SU-DHL-6 (cell line): ENCODE data around the gene TMEM87B.

Source experiments
- H2AFZ ChIP-seq: fragments of 200-600 bp; sonication (generic); 2 replicates; pipeline ENCODE4 v1.6.1; 2014; ENCODE audit warnings: low read depth, mild to moderate bottlenecking, moderate library complexity, mixed read lengths, antibody characterized with exemption, low read length; ENCODE audit not compliant: severe bottlenecking
- H3F3A ChIP-seq: fragments of 200-600 bp; shearing (Covaris generic); 2 replicates; pipeline ENCODE4 v1.6.0; 2016; ENCODE audit warnings: antibody characterized with exemption, mild to moderate bottlenecking; ENCODE audit not compliant: insufficient read depth
- H3K27ac ChIP-seq: fragments of 200-600 bp; sonication (generic); 2 replicates; pipeline ENCODE4 v1.5.1; 2016; ENCODE audit warnings: low read depth, mild to moderate bottlenecking, low read length, moderate library complexity, mixed read lengths
- H3K27me3 ChIP-seq: fragments of 200-600 bp; sonication (generic), shearing (Covaris generic); 2 replicates; pipeline ENCODE4 v1.6.0; 2014; ENCODE audit warnings: mild to moderate bottlenecking, low read length
- H3K36me3 ChIP-seq: fragments of 200-600 bp; sonication (generic); 2 replicates; pipeline ENCODE4 v1.6.1; 2014; ENCODE audit warnings: mild to moderate bottlenecking, low read length, mixed read lengths
- H3K4me2 ChIP-seq: fragments of 300-600, 200-600 bp; shearing (Covaris generic), sonication (generic); 2 replicates; pipeline ENCODE4 v1.6.0; 2014; ENCODE audit warnings: low read length, low read depth, mild to moderate bottlenecking; ENCODE audit not compliant: poor library complexity, severe bottlenecking
- H3K4me3 ChIP-seq: fragments of 200-600 bp; sonication (generic); 2 replicates; pipeline ENCODE4 v1.5.1; 2014; ENCODE audit warnings: antibody characterized with exemption, low read length, mild to moderate bottlenecking, mixed read lengths; ENCODE audit not compliant: insufficient read depth, poor library complexity, severe bottlenecking
- H3K79me2 ChIP-seq: fragments of 200-600 bp; sonication (generic); 2 replicates; pipeline ENCODE4 v1.6.1; 2014; ENCODE audit warnings: mild to moderate bottlenecking, low read length, moderate library complexity; ENCODE audit not compliant: insufficient read depth
- H3K9ac ChIP-seq: fragments of 200-600 bp; sonication (generic); 2 replicates; pipeline ENCODE4 v1.7.0; 2014; ENCODE audit warnings: mild to moderate bottlenecking, low read length
- H3K9me2 ChIP-seq: fragments of 200-600 bp; sonication (generic); replicated peaks from 2 replicates; pipeline ENCODE4 v1.6.1; 2014; ENCODE audit warnings: low read length; ENCODE audit not compliant: insufficient read depth
- H3K9me3 ChIP-seq: fragments of 200-600 bp; sonication (generic); 2 replicates; pipeline ENCODE4 v1.6.1; 2014; ENCODE audit warnings: low read length, mixed read lengths; ENCODE audit not compliant: insufficient read depth
- H4K20me1 ChIP-seq: fragments of 200-600 bp; sonication (generic); 2 replicates; pipeline ENCODE4 v1.6.1; 2014; ENCODE audit warnings: low read depth, mild to moderate bottlenecking, antibody characterized with exemption, low read length, moderate library complexity, mixed read lengths
- EZH2phosphoT487 ChIP-seq: fragments of 200-600 bp; sonication (generic), shearing (Covaris generic); conservative IDR thresholded peaks from 2 replicates; pipeline ENCODE4 v1.6.1; 2018; ENCODE audit warnings: mild to moderate bottlenecking, antibody characterized with exemption, low read length, moderate library complexity, mixed read lengths
- TF ChIP-seq, protein P1 (sequence below): fragments of 200-600 bp; sonication (generic); IDR thresholded peaks from one replicate; pipeline ENCODE4 v1.5.1; 2017; ENCODE audit warnings: antibody characterized with exemption, mild to moderate bottlenecking, low read length, moderate library complexity; ENCODE audit not compliant: insufficient read depth, poor library complexity, severe bottlenecking

The TMEM87B gene

DNA sequence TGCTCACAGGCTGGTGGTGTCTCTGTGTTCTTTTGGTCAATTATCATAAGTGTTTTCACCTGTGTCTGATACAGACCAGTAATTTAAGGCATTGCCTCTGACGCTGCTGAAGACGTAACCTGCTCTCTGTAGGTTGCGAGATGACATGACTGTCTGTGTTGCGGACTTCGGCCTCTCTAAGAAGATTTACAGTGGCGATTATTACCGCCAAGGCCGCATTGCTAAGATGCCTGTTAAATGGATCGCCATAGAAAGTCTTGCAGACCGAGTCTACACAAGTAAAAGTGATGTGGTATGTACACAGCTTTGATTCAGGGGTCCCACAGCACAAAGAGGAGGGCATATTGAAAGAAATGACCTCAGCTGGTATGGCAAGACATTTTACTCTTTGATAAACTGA, 33.8 kb upstream of the TMEM87B start:
- H3F3A ChIP-seq, result no peaks in the 10 kb centered on the region
- H3K27ac ChIP-seq, result no peak overlapping the region
- H3K9me3 ChIP-seq, result no peaks in the 10 kb centered on the region
- H3K9ac ChIP-seq, result no peak overlapping the region
- no peaks in the 10 kb centered on the region for H3K27me3 ChIP-seq
- H4K20me1 ChIP-seq, result no peaks in the 10 kb centered on the region
- H2AFZ ChIP-seq, result no peak overlapping the region
- H3K36me3 ChIP-seq, result no peaks in the 10 kb centered on the region
- H3K9me2 ChIP-seq, result no peaks in the 10 kb centered on the region
- no peak for TF ChIP-seq EZH2phosphoT487
- TF ChIP-seq, protein P1, sequence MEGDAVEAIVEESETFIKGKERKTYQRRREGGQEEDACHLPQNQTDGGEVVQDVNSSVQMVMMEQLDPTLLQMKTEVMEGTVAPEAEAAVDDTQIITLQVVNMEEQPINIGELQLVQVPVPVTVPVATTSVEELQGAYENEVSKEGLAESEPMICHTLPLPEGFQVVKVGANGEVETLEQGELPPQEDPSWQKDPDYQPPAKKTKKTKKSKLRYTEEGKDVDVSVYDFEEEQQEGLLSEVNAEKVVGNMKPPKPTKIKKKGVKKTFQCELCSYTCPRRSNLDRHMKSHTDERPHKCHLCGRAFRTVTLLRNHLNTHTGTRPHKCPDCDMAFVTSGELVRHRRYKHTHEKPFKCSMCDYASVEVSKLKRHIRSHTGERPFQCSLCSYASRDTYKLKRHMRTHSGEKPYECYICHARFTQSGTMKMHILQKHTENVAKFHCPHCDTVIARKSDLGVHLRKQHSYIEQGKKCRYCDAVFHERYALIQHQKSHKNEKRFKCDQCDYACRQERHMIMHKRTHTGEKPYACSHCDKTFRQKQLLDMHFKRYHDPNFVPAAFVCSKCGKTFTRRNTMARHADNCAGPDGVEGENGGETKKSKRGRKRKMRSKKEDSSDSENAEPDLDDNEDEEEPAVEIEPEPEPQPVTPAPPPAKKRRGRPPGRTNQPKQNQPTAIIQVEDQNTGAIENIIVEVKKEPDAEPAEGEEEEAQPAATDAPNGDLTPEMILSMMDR, result no peak
- H3K4me2 ChIP-seq, result no peak overlapping the region
- H3K79me2 ChIP-seq, result no peaks in the 10 kb centered on the region
- H3K4me3 ChIP-seq, result no peak overlapping the region

DNA sequence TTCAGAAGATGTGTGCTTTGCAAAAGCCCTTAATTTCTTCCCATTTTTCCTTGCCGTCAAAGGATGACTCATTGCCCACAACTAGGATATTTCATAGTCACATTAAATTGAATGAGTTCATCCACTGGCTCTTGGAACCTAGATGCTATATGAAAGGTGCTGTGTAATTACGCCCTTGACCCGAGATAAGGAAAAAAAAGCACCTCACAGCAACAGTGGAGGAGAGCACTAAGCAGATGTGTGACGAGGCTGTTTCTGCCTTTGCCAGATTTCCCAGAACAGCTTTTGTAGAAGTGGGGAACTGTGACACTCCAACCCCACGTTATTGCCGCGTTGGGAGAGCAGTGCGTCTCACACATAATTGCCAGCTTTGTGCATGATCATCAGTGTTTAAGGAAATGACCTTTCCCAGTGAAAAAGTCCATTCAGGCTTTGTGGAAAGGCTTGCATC, 33.3 kb upstream of the TMEM87B start:
- H3F3A ChIP-seq, result no peaks in the 10 kb centered on the region
- no peaks in the 10 kb centered on the region for H3K36me3 ChIP-seq
- H3K79me2 ChIP-seq, result no peaks in the 10 kb centered on the region
- H3K4me2 ChIP-seq, result no peak overlapping the region
- no peaks in the 10 kb centered on the region for H3K9me3 ChIP-seq
- H4K20me1 ChIP-seq, result no peaks in the 10 kb centered on the region
- H3K27me3 ChIP-seq, result no peaks in the 10 kb centered on the region
- no peak overlapping the region for H3K27ac ChIP-seq
- H3K9ac ChIP-seq, result no peak overlapping the region
- H3K4me3 ChIP-seq, result no peak overlapping the region
- no peaks in the 10 kb centered on the region for H3K9me2 ChIP-seq
- TF ChIP-seq, protein P1, result no peak
- TF ChIP-seq EZH2phosphoT487, result no peak
- no peak overlapping the region for H2AFZ ChIP-seq

DNA sequence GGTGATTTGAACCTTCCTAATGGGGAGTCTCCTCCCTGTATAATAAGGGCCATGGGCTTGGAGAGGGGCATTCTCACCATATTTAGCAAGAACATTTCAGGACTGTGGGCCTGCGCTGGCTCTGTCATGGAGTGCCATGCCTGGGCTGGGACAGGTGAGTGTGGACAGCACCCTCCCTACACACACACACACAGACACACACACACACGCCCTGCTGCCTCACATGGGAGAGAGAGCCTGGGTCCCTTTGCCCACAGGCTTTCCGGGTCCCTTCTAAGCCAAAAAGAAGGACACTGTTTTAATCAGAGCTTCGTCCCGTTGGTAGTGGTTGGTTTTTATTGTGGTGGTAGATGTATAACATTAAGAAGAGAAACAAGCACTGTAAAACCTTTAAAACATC, 31.4 kb upstream of the TMEM87B start:
- no peak overlapping the region for H2AFZ ChIP-seq
- no peak overlapping the region for H3K4me2 ChIP-seq
- H3K27ac ChIP-seq, result no peak overlapping the region

More for the DNA sequence above, 31.4 kb upstream of the TMEM87B start:
- TF ChIP-seq EZH2phosphoT487, result no peak
- TF ChIP-seq, protein P1, result no peak
- Histone ChIP-seq H3K9me2 (no peaks in the 10 kb centered on the region), H3K4me3 (no peak overlapping the region), H4K20me1 (no peaks in the 10 kb centered on the region), H3K9me3 (no peaks in the 10 kb centered on the region), H3K9ac (no peak overlapping the region), H3K27me3 (no peaks in the 10 kb centered on the region), H3K79me2 (no peaks in the 10 kb centered on the region), H3F3A (no peaks in the 10 kb centered on the region), H3K36me3 (no peaks in the 10 kb centered on the region)
